Adrenal gland (tissue), 5 donors: ENCODE data around the gene RRAD.

Source experiments
- POLR2A ChIP-seq, 2 donors: fragments of 450-650 bp; IDR thresholded peaks; one replicate each; pipeline ENCODE4 v1.6.1; 2017; ENCODE audit warnings: antibody characterized with exemption in 2 of 2, mild to moderate bottlenecking in 2 of 2, moderate library complexity in 1 of 2
- TF ChIP-seq, protein P1 (sequence below), 6 experiments: fragments of 450-650 bp in 4 of 6; fragments of 200-600 bp in 2 of 6; sonication (generic) in 1 of 6; IDR thresholded peaks; 1 replicate in 5 of 6; 2 replicates in 1 of 6; pipeline versions ENCODE4 v1.5.1 to v1.8.0; 2016 to 2021; ENCODE audit warnings: antibody characterized with exemption in 6 of 6, mild to moderate bottlenecking in 2 of 6, moderate library complexity in 1 of 6
- donor health status: DM: no; HTN: no; CAD: no.

DNA sequence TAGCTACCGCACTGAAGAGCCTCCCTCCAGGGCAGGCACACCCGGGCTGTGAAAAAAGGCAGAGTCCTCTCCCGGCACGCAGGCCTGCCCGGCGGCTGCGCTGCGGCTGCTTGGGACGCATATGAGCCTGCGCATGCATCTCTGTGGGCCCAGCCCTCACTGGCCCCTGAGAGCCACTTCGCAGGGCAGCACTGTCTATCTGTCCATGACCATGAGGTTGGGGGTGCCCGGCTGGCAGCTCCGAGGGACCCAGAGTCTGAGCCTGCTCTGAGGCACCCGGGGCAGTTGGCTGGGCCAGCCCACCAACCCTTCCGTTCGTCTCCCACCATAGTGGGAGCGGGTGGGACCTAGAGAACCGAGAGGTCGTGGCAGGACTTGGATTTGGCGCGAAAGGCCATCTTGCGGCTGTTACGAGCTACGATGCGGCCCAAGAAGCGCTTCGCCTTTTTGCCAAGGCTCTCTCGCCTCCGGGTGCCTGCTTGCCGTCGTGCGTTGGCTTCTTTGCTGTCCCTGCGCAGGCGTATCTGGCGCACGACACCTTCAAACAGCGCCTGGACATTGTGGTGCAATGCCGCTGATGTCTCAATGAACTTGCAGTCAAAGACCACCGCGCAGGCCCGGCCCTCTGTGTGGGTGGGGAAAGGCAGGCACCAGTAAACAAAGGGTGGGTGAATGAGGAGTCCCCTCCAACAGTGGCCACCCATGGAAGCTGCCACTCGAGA lies 3.4 kb downstream of the RRAD start:
- no peak for TF ChIP-seq POLR2A (IDR thresholded peaks at IDR 0.05)
- TF ChIP-seq, protein P1, sequence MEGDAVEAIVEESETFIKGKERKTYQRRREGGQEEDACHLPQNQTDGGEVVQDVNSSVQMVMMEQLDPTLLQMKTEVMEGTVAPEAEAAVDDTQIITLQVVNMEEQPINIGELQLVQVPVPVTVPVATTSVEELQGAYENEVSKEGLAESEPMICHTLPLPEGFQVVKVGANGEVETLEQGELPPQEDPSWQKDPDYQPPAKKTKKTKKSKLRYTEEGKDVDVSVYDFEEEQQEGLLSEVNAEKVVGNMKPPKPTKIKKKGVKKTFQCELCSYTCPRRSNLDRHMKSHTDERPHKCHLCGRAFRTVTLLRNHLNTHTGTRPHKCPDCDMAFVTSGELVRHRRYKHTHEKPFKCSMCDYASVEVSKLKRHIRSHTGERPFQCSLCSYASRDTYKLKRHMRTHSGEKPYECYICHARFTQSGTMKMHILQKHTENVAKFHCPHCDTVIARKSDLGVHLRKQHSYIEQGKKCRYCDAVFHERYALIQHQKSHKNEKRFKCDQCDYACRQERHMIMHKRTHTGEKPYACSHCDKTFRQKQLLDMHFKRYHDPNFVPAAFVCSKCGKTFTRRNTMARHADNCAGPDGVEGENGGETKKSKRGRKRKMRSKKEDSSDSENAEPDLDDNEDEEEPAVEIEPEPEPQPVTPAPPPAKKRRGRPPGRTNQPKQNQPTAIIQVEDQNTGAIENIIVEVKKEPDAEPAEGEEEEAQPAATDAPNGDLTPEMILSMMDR (IDR thresholded peaks at IDR 0.05), result no peak
